ENCODE data around the gene TJP1. TPM values are rescaled to one million over a fixed set of nuclear protein-coding genes. Genes with fewer than 3 reads are reported as not detected.

TJP1 gene
- polyA plus RNA-seq, 1 donor (not counting 4 experiments of a cell fraction or from before 2014, with no cell fraction given), result 54.7 TPM

GRCh38 chr15:29820394-29821154, 1.7 kb downstream of the TJP1 start:
- peak overlapping the region; percentile 64 to 92 (median 89) for H3K4me3 ChIP-seq (ENCODE audit: control insufficient read depth in 2 of 3, extremely low read depth in 1 of 3, insufficient read depth in 2 of 3, low read depth in 1 of 3, low read length in 3 of 3)
- H3K4me1 ChIP-seq (ENCODE audit: control insufficient read depth, extremely low read depth, insufficient read depth, low read length), result peaks cover 38% of the 10 kb centered on the region
- H3K36me3 ChIP-seq (ENCODE audit: control insufficient read depth in 2 of 2, extremely low read depth in 1 of 2, insufficient read depth in 2 of 2, low read length in 2 of 2), result no peaks in the 10 kb centered on the region
- dilution Hi-C loops (cut with MboI; ENCODE audit: extremely low pct_ligation_motif_present, low sequenced_read_pairs), result no loop called here
- H4K20me1 ChIP-seq (ENCODE audit: control insufficient read depth, extremely low read depth, insufficient read depth, low read length), result peaks cover 3% of the 10 kb centered on the region
- peak overlapping the region; percentile 94 for H3K27ac ChIP-seq (ENCODE audit: control insufficient read depth, insufficient read depth, low read length)
- peak overlapping the region; percentile 94 for H3K4me2 ChIP-seq (ENCODE audit: control insufficient read depth, extremely low read depth, insufficient read depth, low read depth, low read length)
- FAIRE-seq, result no peak
- TF ChIP-seq EZH2 (IDR thresholded peaks at IDR 0.05; ENCODE audit: low read length), result no peak
- TF ChIP-seq CTCF (optimal IDR thresholded peaks at IDR 0.05 in 1 of 3, IDR thresholded peaks at IDR 0.05 in 1 of 3, conservative IDR thresholded peaks at IDR 0.05 in 1 of 3; ENCODE audit: extremely low read depth in 1 of 3, insufficient read depth in 2 of 3, low read length in 3 of 3), result no peak
- H3K27me3 ChIP-seq (ENCODE audit: control insufficient read depth, extremely low read depth, insufficient read depth, low read length), result no peaks in the 10 kb centered on the region
- no peaks in the 10 kb centered on the region for H3K9me3 ChIP-seq (ENCODE audit: control insufficient read depth, low read depth, low read length)
- H3K79me2 ChIP-seq (ENCODE audit: control insufficient read depth, insufficient read depth, low read length), result peaks cover 59% of the 10 kb centered on the region
- no peak overlapping the region for H2AFZ ChIP-seq (ENCODE audit: control insufficient read depth, low read length)
- peak overlapping the region; percentile 88 for H3K9ac ChIP-seq (ENCODE audit: control insufficient read depth, extremely low read depth, insufficient read depth, low read length)
- H3K9me1 ChIP-seq (ENCODE audit: control insufficient read depth, extremely low read depth, insufficient read depth, low read length), result no peaks in the 10 kb centered on the region
- DNase-seq (ENCODE audit: low read depth, low spot score), result no peak

GRCh38 chr15:29819979-29820378, 2.3 kb downstream of the TJP1 start:
- DNase-seq (ENCODE audit: low read depth, low spot score) (no peak), FAIRE-seq (no peak)
- TF ChIP-seq EZH2 (IDR thresholded peaks at IDR 0.05; ENCODE audit: low read length), result no peak
- TF ChIP-seq CTCF (optimal IDR thresholded peaks at IDR 0.05 in 1 of 3, IDR thresholded peaks at IDR 0.05 in 1 of 3, conservative IDR thresholded peaks at IDR 0.05 in 1 of 3; ENCODE audit: extremely low read depth in 1 of 3, insufficient read depth in 2 of 3, low read length in 3 of 3), result no peak
- Histone ChIP-seq H3K27ac (ENCODE audit: control insufficient read depth, insufficient read depth, low read length) (peak overlapping the region; percentile 94), H3K9ac (ENCODE audit: control insufficient read depth, extremely low read depth, insufficient read depth, low read length) (peak overlapping the region; percentile 88), H4K20me1 (ENCODE audit: control insufficient read depth, extremely low read depth, insufficient read depth, low read length) (peaks cover 3% of the 10 kb centered on the region), H3K9me3 (ENCODE audit: control insufficient read depth, low read depth, low read length) (no peaks in the 10 kb centered on the region), H3K9me1 (ENCODE audit: control insufficient read depth, extremely low read depth, insufficient read depth, low read length) (no peaks in the 10 kb centered on the region), H3K4me2 (ENCODE audit: control insufficient read depth, extremely low read depth, insufficient read depth, low read depth, low read length) (peak overlapping the region; percentile 94), H3K36me3 (ENCODE audit: control insufficient read depth in 2 of 2, extremely low read depth in 1 of 2, insufficient read depth in 2 of 2, low read length in 2 of 2) (no peaks in the 10 kb centered on the region), H2AFZ (ENCODE audit: control insufficient read depth, low read length) (no peak overlapping the region), H3K4me3 (ENCODE audit: control insufficient read depth in 2 of 3, extremely low read depth in 1 of 3, insufficient read depth in 2 of 3, low read depth in 1 of 3, low read length in 3 of 3) (peak overlapping the region; percentile 64 to 92 (median 89)), H3K79me2 (ENCODE audit: control insufficient read depth, insufficient read depth, low read length) (peaks cover 65% of the 10 kb centered on the region), H3K27me3 (ENCODE audit: control insufficient read depth, extremely low read depth, insufficient read depth, low read length) (no peaks in the 10 kb centered on the region), H3K4me1 (ENCODE audit: control insufficient read depth, extremely low read depth, insufficient read depth, low read length) (peaks cover 37% of the 10 kb centered on the region)
- dilution Hi-C loops (cut with MboI; ENCODE audit: extremely low pct_ligation_motif_present, low sequenced_read_pairs), result no loop called here
